Mucosa of stomach (tissue), 1 donor: ENCODE results near the gene ABCD1.
"Not testable (repeated sequence)": the region's sequence is repeated elsewhere in the genome, so short reads cannot be mapped to it uniquely, and the experiment has no call there.

Source experiments
- H3K27me3 ChIP-seq: one replicate; pipeline ENCODE4 v1.7.0; 2013; ENCODE audit warnings: mild to moderate bottlenecking, low read length; ENCODE audit not compliant: control insufficient read depth, insufficient read depth
- H3K36me3 ChIP-seq: one replicate; pipeline ENCODE4 v1.7.0; 2013; ENCODE audit warnings: low read length; ENCODE audit not compliant: control insufficient read depth, insufficient read depth
- H3K4me1 ChIP-seq: one replicate; pipeline ENCODE4 v1.7.0; 2013; ENCODE audit warnings: mild to moderate bottlenecking, low read length; ENCODE audit not compliant: control insufficient read depth, insufficient read depth
- H3K4me3 ChIP-seq: one replicate; pipeline ENCODE4 v1.7.0; 2013; ENCODE audit warnings: low read length
- H3K9ac ChIP-seq: one replicate; pipeline ENCODE4 v1.7.0; 2013; ENCODE audit warnings: mild to moderate bottlenecking, low read length, moderate library complexity
- H3K9me3 ChIP-seq: one replicate; pipeline ENCODE4 v1.7.0; 2013; ENCODE audit warnings: mild to moderate bottlenecking, low read length, moderate library complexity; ENCODE audit not compliant: control insufficient read depth
- donor health status: Pancreatic carcinoma.

The ABCD1 gene

DNA sequence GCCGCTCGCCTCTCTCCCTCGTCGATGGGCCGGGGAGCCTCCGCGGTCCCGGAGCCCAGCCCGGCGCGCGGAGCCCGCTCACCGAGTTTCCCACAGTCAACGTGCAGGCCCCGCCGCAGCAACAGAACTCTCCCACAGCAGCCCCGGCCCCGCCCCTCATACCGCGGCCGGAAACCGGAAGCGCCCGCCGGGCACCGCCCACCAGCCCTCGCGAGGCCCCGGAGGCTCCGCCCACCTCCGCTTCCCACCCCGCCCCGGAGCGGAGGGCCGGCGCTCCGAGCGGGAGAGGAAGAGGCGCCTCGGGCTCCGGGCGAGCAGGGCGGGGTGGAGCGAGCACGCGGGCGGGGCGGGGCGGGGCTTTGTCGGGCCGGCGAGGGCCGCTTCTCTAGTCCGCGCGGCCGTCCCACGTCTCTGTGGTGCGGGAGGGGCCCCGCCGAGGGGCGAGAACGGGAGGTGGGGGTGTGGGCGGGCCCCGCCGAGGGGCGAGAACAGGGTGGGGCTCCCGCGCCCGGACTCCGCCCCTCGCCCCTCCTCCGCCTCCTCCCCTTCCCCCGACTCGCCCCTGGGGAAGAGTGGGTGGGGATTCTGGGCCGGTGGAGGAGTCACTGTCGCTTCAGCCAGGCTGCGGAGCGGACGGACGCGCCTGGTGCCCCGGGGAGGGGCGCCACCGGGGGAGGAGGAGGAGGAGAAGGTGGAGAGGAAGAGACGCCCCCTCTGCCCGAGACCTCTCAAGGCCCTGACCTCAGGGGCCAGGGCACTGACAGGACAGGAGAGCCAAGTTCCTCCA lies at the start of gene ABCD1, which contains the start of gene BCAP31:
ABCD1 (plus strand) TSS at position 605 of the 787 bp plus-strand sequence. CDS start 411 bp downstream, outside the sequence.
BCAP31 (minus strand) TSS at position 136 of the 787 bp plus-strand sequence. CDS start 1,143 bp downstream, outside the sequence.
- no peaks in the 10 kb centered on the region for H3K27me3 ChIP-seq
- H3K9me3 ChIP-seq, result no peaks in the 10 kb centered on the region
- H3K4me1 ChIP-seq, result peaks cover 37% of the 10 kb centered on the region
- no peak within 1 kb of the TSS for H3K4me3 ChIP-seq
- H3K9ac ChIP-seq, result peak within 1 kb of the TSS; percentile 68
- H3K36me3 ChIP-seq, result no peaks in the 10 kb centered on the region

DNA sequence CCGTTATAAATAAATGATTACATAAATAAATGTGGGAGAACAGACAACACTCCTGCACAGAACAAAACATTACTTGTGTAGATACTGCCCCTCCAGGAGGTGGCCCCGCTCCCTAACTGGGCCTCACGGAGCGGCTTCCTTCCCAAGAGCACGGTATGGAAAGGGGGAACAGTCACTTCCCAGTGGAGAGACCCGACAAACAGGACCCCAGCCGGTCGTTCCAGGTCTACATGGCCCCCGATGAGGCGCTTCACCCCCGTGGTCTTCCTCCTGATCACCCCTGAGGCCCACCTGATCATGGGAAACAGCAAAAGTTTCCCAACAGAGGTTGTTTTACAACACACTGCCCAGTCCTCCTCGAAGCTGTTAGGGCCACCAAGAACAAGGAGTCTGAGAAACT lies 43.5 kb upstream of the ABCD1 start:
- no peaks in the 10 kb centered on the region for H3K9me3 ChIP-seq
- no peak overlapping the region for H3K9ac ChIP-seq
- no peaks in the 10 kb centered on the region for H3K27me3 ChIP-seq
- H3K4me1 ChIP-seq, result peaks cover under 1% of the 10 kb centered on the region
- no peaks in the 10 kb centered on the region for H3K36me3 ChIP-seq
- no peak overlapping the region for H3K4me3 ChIP-seq

DNA sequence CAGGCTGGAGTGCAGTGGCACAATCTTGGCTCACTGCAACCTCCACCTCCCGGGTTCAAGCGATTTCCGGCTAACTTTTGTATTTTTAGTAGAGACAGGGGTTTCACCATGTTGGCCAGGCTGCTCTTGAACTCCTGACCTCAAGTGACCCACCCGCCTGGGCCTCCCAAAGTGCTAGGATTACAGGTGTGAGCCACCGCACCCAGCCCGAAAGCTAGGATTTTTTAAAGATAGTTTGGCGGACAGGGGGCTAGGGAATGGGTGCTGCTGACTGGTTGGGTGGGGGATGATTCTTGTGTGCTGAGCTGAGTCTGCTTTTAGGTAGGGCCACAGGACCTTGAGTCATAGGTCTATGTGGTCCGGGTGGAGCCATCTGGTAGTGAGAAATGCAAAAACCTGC lies 41.2 kb upstream of the ABCD1 start:
- not testable (repeated sequence) for H3K4me3 ChIP-seq, H3K9ac ChIP-seq, H3K36me3 ChIP-seq, H3K4me1 ChIP-seq, H3K9me3 ChIP-seq, H3K27me3 ChIP-seq

DNA sequence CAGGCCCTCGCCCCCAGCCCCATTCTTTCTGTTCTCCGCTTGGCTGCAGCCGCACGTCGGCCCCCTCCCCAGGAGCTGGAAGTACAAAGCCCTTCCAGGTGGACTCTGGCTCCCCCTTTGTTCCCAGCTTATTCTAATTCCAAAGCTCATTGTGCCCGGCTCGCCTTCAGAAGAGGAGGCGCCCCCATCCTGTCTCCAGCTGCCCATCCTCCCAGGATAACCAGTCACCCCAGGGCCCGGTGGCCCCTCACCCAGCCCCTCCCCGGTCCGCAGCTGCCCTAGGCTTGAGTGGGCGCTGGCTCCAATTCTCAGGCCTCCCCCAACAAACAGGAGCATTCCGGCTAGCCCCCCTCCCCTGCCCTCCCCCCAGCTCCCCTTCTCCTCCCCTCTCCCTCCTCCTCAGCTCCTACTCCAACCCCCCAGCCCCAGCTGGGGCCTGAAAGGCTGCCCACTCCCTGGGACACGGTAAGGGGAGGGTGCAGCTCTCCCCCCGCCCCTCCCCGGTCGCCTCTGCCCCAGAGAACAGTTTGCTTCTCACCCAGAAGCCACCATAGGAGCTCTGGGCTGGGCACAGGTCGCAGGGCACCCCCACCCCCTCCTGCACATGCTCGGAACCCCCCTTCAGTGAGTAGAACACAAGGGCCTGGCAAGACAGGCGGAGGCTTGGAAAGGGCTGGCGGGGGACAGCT lies 40.0 kb upstream of the ABCD1 start:
- H3K4me1 ChIP-seq, result peaks cover 10% of the 10 kb centered on the region
- H3K4me3 ChIP-seq, result no peak overlapping the region
- no peaks in the 10 kb centered on the region for H3K36me3 ChIP-seq
- no peaks in the 10 kb centered on the region for H3K9me3 ChIP-seq
- H3K9ac ChIP-seq, result no peak overlapping the region
- no peaks in the 10 kb centered on the region for H3K27me3 ChIP-seq

DNA sequence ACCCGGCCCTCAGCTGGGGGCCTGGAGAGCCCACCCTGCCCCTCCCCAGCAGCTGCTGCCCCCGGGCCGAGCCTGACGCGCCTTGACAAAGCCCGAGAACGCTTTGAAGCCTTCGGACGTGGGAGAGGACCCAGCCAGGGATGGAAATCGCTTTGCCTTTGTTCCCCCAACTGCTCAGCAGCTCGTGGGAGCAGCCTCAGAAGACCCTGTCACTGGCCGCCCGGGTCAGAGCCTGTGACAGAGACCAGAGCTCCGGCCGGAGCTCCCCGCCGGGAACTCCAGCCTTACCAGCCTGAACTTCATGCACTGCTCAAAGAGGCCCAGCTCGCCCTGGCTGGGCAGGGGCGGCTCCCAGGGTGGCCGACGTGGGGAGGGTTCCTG lies 39.5 kb upstream of the ABCD1 start:
- Histone ChIP-seq H3K4me1 (peaks cover 14% of the 10 kb centered on the region), H3K27me3 (no peaks in the 10 kb centered on the region), H3K9me3 (no peaks in the 10 kb centered on the region), H3K4me3 (no peak overlapping the region), H3K36me3 (no peaks in the 10 kb centered on the region), H3K9ac (no peak overlapping the region)

DNA sequence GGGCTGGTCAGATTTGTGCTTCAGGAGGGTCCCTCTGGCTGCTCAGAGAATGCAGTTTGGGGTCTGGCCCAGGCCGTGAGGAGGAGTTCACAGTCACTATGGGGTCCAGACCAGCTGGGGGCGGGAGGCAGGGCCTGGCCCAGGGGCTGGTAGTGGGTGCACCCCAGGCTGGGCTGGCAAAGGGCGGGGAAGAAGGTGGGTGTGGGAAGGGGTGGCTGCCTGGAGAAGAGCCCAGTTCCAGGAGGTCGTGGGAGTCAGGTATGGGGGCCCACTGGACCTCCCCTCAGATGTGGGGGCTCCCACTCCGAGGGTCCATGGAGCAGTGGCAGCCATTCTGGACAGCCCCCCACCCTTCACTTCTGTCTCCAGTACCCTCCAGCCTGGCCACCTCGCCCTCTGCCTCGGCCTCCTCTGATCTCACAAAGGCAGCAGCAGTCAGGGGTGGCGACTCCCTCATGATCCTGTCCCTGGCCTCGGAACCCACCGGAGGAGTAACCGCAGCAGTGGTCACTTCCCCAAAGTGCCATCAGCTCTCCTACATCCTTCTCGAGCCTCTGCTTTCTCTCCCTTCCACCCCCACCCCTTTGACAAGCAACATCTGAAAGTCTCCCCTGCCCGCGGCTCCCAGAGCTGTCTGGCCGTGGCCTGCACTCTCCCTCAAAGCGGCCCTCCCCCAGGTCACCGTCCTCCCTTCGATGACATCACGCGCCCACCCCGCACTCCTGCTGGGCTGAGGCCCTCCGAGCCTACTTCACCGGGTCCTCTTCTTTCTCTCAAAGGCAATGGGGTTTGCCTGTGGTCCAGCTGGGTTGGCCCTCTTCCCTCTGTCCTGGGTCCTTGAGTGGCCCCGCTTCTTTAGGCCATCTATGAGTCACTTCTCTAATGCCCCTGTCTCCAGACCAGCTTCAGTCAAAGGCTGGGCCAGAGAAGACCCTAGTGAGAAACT lies 38.6 kb upstream of the ABCD1 start:
- Histone ChIP-seq H3K4me1 (peaks cover 14% of the 10 kb centered on the region), H3K27me3 (no peaks in the 10 kb centered on the region), H3K9ac (no peak overlapping the region), H3K9me3 (no peaks in the 10 kb centered on the region), H3K4me3 (no peak overlapping the region), H3K36me3 (no peaks in the 10 kb centered on the region)

DNA sequence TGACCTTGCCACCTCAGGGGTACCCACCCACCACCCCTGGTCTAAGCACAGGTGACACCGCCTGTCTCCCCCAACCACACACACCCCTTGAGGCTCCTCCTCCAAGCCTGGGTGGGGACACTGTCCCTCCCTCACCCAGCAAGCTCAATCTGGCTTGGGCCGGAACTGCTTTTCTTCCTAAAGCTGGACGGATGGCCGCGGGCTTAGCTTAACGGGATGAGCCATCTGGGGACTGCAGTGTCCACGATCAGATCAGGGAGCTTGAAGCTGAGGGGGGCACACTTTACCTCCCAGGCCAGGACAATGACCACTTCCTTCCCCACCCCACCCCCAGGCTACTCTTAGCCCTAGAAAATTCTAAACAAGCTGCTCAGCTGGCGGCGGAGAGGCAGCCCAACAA lies 37.9 kb upstream of the ABCD1 start:
- Histone ChIP-seq H3K9ac (no peak overlapping the region), H3K4me3 (no peak overlapping the region), H3K4me1 (peaks cover 14% of the 10 kb centered on the region), H3K9me3 (no peaks in the 10 kb centered on the region), H3K27me3 (no peaks in the 10 kb centered on the region), H3K36me3 (no peaks in the 10 kb centered on the region)

DNA sequence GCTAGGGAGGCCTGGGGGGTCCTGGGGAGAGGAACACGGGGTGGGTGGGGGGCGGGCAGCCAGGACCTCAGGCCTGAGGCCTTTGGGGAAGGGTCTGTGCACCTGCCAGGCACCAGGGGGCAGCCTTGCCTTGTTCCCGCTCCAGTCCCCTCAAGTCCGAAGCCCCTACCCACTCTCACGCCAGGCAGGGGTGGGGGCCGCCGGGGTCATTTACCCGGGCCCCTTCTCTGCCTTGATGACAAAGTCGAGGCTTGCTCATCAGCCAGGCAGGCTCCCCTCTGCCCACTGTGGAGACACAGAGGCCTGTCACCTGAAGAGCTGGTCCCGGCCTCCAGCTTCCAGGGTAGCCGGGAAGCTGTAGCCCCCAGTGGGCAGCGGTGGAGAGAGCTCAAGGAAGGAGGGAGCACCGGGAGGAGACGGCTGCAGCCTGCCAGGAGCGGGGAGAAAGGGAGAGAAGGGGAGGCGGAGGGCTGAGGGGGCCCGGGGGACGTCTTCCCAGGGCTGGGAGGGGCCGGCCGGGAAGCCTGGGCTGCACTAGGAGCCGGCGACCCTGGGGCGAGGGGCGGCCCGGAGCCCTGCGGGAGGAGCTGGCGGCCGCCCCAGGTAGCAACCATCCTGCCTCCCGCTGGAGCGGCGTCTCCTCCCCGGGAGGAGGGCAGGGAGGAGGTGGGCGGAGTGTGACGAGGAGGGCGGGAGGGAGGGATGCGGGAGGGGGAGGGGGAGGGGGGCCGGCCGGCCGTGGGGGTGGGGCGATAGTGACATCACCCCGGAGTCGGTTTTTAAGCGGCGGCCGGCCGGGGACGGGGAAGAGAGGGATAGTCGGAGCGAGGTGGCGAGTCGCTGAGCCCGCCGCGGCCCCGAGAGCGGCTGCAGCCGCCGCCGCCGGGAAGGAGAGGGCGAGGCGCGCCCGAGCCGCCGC lies 37.3 kb upstream of the ABCD1 start, which contains the start of gene SLC6A8:
SLC6A8 (plus strand) TSS at position 806 of the 919 bp plus-strand sequence. CDS start 649 bp downstream, outside the sequence.
- H3K4me1 ChIP-seq, result peaks cover 14% of the 10 kb centered on the region
- no peak within 1 kb of the TSS for H3K9ac ChIP-seq

DNA sequence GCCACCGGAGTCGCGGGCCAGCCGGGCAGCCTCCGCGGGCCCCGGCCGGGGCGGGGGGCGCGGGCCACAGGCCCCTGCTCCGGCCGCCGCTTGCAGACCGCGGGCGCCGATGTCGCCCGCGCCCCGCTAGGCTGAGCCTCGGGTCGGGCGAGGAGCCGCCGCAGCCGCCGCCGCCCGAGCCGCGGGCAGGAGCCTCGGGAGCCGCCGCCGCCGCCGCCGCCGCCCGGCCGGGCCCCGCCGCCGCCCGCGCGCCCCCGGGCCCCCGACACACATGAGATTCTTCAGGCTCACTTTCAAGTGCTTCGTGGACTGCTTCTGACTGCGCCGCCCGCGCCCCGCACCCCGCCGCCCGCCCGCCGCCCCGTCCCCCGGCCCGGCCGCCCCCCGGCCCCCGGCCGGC lies 36.6 kb upstream of the ABCD1 start:
- Histone ChIP-seq H3K4me3 (no peak overlapping the region), H3K9ac (no peak overlapping the region), H3K36me3 (no peaks in the 10 kb centered on the region), H3K9me3 (no peaks in the 10 kb centered on the region), H3K4me1 (peaks cover 14% of the 10 kb centered on the region), H3K27me3 (no peaks in the 10 kb centered on the region)

More for the DNA sequence above, 37.3 kb upstream of the ABCD1 start, which contains the start of gene SLC6A8:
- H3K27me3 ChIP-seq, result no peaks in the 10 kb centered on the region
- H3K9me3 ChIP-seq, result no peaks in the 10 kb centered on the region
- H3K36me3 ChIP-seq, result no peaks in the 10 kb centered on the region
- no peak within 1 kb of the TSS for H3K4me3 ChIP-seq

DNA sequence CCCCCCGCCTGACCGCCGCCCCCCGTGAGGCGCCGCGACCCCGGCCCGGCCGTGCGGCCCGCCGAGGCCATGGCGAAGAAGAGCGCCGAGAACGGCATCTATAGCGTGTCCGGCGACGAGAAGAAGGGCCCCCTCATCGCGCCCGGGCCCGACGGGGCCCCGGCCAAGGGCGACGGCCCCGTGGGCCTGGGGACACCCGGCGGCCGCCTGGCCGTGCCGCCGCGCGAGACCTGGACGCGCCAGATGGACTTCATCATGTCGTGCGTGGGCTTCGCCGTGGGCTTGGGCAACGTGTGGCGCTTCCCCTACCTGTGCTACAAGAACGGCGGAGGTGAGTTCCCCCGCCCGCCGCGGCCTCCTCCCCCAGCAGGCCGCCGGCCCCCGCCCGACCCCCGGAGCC lies 36.1 kb upstream of the ABCD1 start:
- Histone ChIP-seq H3K9me3 (no peaks in the 10 kb centered on the region), H3K4me1 (peaks cover 14% of the 10 kb centered on the region), H3K36me3 (no peaks in the 10 kb centered on the region), H3K27me3 (no peaks in the 10 kb centered on the region), H3K4me3 (no peak overlapping the region), H3K9ac (no peak overlapping the region)
